GM19239 (cell line): ENCODE results near the gene TRIM8.
A peak's percentile ranks its signal among the peaks of the same experiment; 100 is the strongest.
"Not testable (repeated sequence)": the region's sequence is repeated elsewhere in the genome, so short reads cannot be mapped to it uniquely, and the experiment has no call there.

ENCODE experiments used
- DNase-seq: peaks from one replicate; pipeline ENCODE4 v3.0.0; 2011; ENCODE audit warnings: low spot score; ENCODE audit not compliant: insufficient read length
- FAIRE-seq: peaks from 2 replicates; lab custom pipeline; 2011; peaks lifted over from hg19 to GRCh38; lab: Jason Lieb, UNC

Gene TRIM8

GRCh38 chr10:102682981-102683380, 38.7 kb downstream of the TRIM8 start:
- no peak for FAIRE-seq
- DNase-seq, result no peak

DNA sequence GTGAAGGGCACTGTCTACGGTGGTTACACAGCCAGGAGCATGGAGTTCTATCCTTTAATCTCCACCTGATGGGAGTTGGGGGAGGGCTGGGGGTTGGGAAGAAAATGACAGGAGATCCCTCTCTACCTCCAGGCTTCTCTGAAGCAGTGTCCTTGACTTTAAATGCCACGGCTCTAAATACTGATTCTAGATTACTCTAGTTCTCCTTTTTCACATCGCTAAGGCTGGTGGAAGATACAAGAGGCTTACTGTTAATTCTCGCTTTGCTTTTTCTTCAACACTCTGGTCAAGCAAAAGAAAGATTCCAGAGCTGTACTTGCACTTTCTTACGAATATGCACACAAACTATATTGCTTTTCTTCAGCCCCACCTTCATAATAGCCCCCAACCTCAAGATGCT, 39.5 kb downstream of the TRIM8 start:
- no peak for FAIRE-seq

GRCh38 chr10:102691285-102692066, 47.2 kb downstream of the TRIM8 start:
- FAIRE-seq, result no peak

More for the DNA sequence above, 39.5 kb downstream of the TRIM8 start:
- DNase-seq, result no peak

GRCh38 chr10:102695401-102695800, 51.1 kb downstream of the TRIM8 start:
- FAIRE-seq, DNase-seq: not testable (repeated sequence)

More at GRCh38 chr10:102691285-102692066, 47.2 kb downstream of the TRIM8 start:
- DNase-seq, result no peak

DNA sequence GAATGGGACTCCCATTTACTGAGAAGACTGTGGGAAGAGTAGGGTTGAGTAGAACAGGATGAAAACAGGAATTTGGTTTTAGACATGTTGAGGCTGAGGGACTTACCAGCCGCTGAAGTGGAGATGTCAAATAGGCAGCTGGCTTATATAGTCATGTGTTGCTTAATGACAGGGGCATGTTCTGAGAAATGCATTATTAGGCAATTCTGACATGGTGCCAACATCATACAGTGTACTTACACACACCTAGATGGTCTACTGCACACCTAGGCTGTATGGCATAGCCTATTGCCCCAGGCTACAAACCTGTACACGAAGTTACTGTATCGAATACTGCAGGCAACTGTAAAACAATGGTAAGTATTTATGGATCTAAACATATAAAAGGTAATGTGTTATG, 52.5 kb downstream of the TRIM8 start:
- FAIRE-seq, result no peak
- DNase-seq, result no peak

GRCh38 chr10:102698894-102699293, 54.6 kb downstream of the TRIM8 start:
- DNase-seq, result no peak
- FAIRE-seq, result no peak

GRCh38 chr10:102701272-102701671, 57.0 kb downstream of the TRIM8 start:
- FAIRE-seq (no peak), DNase-seq (no peak)

DNA sequence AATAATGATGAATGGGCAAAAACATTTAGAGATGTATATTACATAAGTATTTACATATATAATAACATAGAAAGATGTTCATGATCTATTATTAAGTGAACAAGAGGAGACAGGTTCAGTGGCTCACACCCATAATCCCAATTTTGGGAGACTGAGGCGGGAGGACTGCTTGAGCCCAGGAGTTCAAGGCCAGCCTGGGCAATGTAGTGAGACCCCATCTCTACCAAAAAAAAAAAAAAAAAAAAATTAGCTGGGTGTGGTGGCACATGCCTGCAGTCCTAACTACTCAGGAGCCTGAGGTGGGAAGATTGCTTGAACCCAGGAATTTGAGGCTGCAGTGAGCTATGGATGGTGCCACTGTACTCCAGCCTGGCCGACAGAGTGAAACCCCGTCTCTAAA, 57.5 kb downstream of the TRIM8 start:
- no peak for FAIRE-seq
- DNase-seq, result no peak

DNA sequence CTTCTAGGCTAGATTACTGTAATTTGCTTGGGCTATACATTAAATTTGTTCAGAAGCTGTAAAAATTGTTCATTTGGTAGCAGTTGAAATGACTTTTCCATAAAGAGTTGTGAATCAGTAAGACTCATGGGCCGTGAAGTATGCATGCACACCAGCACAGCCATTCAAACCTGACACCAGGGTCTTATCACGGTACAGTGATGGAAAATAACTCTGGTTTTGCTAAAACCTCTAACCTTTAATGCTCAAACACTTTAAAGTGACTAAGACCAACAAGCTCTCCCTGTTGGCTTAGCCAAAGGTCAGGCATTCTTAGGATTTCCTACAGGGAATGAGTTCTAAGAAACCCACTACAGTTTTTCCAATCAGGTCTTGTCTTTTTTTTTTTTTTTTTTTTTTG, 58.5 kb downstream of the TRIM8 start:
- FAIRE-seq, result no peak
- DNase-seq, result no peak

DNA sequence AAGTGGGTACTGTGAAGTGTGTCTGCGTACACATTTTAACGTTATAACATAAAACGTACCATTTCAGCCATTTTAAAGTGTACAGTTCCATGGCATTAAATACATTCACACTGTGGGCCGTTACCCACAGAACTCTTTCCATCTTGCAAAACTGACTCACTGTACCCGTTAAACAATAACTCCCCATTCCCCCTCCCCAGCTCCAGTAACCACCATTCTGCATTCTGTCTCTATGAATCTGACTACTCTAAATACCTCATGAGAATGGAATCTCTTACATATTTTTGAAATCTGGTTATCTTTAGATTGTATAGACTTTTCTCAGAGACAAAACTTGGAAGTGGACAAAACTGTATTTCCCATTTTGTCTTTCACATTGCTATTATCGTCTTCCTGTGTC, 60.6 kb downstream of the TRIM8 start:
- no peak for DNase-seq
- no peak for FAIRE-seq

- no peak for DNase-seq
- FAIRE-seq, result peak; percentile 44
Observed at GRCh38 chr10:102705531-102705930, 61.3 kb downstream of the TRIM8 start.
